HG02870 (cell line): Measurements from ENCODE around the gene DNAJA4.
"Not testable (repeated sequence)": the region's sequence is repeated elsewhere in the genome, so short reads cannot be mapped to it uniquely, and the experiment has no call there.

Experiments used
- ATAC-seq: cut with Tn5 transposase; IDR thresholded peaks from one replicate; pipeline ENCODE4 v1.9.1; 2021; ENCODE audit warnings: mild to moderate bottlenecking, moderate library complexity; ENCODE audit not compliant: unreplicated experiment

The DNAJA4 gene

GRCh38 chr15:78243491-78243941, 20.8 kb upstream of the DNAJA4 start:
- no peak for ATAC-seq

- ATAC-seq, result no peak
Observed at GRCh38 chr15:78244101-78244500, 20.3 kb upstream of the DNAJA4 start.

GRCh38 chr15:78244893-78245292, 19.5 kb upstream of the DNAJA4 start:
- ATAC-seq, result no peak

GRCh38 chr15:78245392-78245791, 19.0 kb upstream of the DNAJA4 start:
- ATAC-seq, result not testable (repeated sequence)

GRCh38 chr15:78245976-78246620, 18.3 kb upstream of the DNAJA4 start:
- not testable (repeated sequence) for ATAC-seq

GRCh38 chr15:78247911-78248310, 16.5 kb upstream of the DNAJA4 start:
- no peak for ATAC-seq

- ATAC-seq, result no peak
Observed at GRCh38 chr15:78249131-78249530, 15.2 kb upstream of the DNAJA4 start.

- no peak for ATAC-seq
Observed at GRCh38 chr15:78251136-78251535, 13.2 kb upstream of the DNAJA4 start.

GRCh38 chr15:78255421-78256043, 8.8 kb upstream of the DNAJA4 start:
- no peak for ATAC-seq

GRCh38 chr15:78256044-78256437, 8.3 kb upstream of the DNAJA4 start:
- no peak for ATAC-seq

GRCh38 chr15:78257681-78258080, 6.7 kb upstream of the DNAJA4 start:
- no peak for ATAC-seq

GRCh38 chr15:78259232-78259631, 5.1 kb upstream of the DNAJA4 start:
- ATAC-seq, result no peak

- no peak for ATAC-seq
Observed at GRCh38 chr15:78260489-78260888, 3.9 kb upstream of the DNAJA4 start.

GRCh38 chr15:78261062-78261461, 3.3 kb upstream of the DNAJA4 start:
- ATAC-seq, result no peak

GRCh38 chr15:78263351-78263781, 996 bp upstream of the DNAJA4 start:
- ATAC-seq, result no peak

- ATAC-seq, result no peak
Observed at GRCh38 chr15:78263907-78264303, 457 bp upstream of the DNAJA4 start.

- ATAC-seq, result no peak
Observed at GRCh38 chr15:78265137-78265460, 737 bp downstream of the DNAJA4 start.

- ATAC-seq, result no peak
Observed at GRCh38 chr15:78265752-78266224, 1.4 kb downstream of the DNAJA4 start.

GRCh38 chr15:78266229-78266628, 1.9 kb downstream of the DNAJA4 start:
- ATAC-seq, result no peak

- ATAC-seq, result no peak
Observed at GRCh38 chr15:78266806-78267205, 2.4 kb downstream of the DNAJA4 start.

- no peak for ATAC-seq
Observed at GRCh38 chr15:78272316-78272715, 8.0 kb downstream of the DNAJA4 start.

- no peak for ATAC-seq
Observed at GRCh38 chr15:78272776-78273175, 8.4 kb downstream of the DNAJA4 start.

GRCh38 chr15:78274994-78275393, 10.6 kb downstream of the DNAJA4 start:
- no peak for ATAC-seq
